Dermis microvascular lymphatic vessel endothelial cell (primary cell): Measurements from ENCODE around the gene MTHFD1L. TPM values are rescaled to one million over a fixed set of nuclear protein-coding genes. Genes with fewer than 3 reads are reported as not detected.
"Not testable (repeated sequence)": the region's sequence is repeated elsewhere in the genome, so short reads cannot be mapped to it uniquely, and the experiment has no call there.

Experiments used
- DNase-seq, 2 donors: peaks; one replicate each; pipeline versions ENCODE4 v3.0.0 to v3.0.0-alpha.2; 2010; ENCODE audit warnings: low read depth in 2 of 2
- total RNA-seq: library from RNA; depleted of rRNA; stranded (reverse); fragments of >200 nt; gene quantifications from 2 replicates; pipeline ENCODE4 v1.2.1, GENCODE V29; 2014

The MTHFD1L gene
- total RNA-seq, 1 donor from 2014 or later = 30.3 TPM

GRCh38 chr6:151092591-151092990 is 227.1 kb downstream of the MTHFD1L start:
- peak in 1 of 2 donors; percentile 29 for DNase-seq

DNA sequence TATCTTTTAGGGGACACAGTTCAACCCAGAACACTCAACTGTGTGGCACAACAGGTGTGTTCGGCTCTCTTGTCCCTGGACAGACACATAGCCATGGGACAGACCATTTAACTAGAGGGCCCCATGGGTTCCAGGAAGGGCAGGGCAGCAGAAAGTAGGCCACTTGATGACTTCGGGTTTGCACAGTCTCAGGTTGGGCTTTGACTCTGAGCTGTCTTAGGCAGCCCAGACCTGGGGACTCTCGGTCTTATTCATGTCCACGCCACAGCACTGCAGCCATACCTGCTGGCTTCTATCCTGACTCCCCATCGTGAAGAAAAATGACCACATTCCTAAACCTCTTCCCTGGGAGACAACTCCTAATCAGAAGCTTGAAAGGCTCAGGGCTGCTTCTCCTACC is 228.2 kb downstream of the MTHFD1L start:
- DNase-seq = no peak

DNA sequence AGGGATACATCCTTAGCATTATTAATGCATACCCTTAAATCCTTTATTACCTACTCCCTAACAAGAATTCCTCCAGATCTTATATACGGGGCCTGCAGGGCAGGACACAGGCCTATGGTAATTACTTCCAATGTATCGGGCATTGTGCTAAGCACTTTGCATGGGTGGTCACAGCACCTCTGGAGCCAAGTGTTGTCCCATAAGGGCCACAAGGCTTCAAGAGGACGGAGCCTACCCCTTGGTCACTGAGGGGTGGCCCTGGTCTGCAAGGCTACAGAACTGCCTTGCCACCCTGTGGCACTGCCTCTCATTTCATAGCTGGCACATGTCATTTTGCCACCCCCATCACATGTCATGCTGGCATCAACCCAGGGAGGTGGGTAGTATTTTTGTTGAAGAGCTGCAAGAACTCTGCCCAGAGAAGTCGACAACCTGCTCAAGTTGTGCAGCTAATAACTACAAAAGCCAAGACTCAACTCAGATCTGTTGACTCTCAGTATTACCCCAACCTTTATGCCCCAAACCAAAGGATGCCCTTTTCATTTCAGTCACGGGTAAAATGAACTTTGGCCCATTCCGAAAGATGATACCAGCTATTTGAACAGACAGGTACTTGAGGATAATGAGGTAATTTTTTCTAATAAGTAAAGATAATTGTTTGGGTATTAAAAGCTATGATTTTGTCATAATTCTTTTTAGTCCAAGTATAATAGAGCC is 230.2 kb downstream of the MTHFD1L start:
- no peak for DNase-seq

GRCh38 chr6:151096255-151096612 is 230.7 kb downstream of the MTHFD1L start:
- DNase-seq = no peak

DNA sequence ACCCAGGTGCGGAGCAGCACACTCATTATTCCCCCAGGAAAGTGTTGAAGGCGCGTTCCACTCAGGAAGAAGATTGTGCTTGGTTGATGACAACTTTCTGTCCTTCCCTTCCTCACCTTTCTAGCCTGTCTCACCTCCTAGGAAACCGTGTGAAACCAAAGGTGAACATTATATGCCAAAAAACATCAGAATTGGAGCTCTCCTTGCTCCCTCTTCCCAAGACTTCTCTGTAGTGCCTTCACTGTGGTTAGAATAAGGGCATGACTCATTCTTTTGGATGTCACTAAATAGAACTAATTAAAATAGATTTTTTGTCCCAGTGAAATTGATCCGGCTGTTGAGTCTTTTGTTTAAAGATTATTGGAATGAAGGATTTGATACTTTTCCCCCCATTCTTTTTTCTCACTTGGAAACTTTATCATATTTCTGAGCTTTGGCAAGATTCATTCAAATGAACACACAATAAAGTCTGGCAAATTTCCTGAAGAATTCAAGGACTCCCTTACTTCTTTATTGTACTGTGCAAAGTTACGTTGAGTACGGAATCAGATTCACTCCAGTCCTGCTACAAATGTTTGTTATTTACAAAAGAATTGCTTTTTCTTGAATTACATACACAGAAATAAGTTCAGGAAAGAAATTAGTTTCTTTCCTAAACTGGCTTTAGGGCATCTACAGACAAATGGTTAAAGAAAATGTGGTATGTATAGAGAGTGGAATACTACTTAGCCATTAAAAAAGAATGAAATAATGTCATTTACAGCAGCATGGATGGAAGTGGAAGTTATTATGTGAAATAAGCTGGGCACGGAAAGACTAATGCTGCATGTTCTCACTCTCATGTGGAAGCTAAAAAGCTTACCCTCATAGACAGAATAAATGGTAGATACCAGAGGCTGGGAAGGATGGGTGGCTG is 231.4 kb downstream of the MTHFD1L start:
- DNase-seq = no peak

DNA sequence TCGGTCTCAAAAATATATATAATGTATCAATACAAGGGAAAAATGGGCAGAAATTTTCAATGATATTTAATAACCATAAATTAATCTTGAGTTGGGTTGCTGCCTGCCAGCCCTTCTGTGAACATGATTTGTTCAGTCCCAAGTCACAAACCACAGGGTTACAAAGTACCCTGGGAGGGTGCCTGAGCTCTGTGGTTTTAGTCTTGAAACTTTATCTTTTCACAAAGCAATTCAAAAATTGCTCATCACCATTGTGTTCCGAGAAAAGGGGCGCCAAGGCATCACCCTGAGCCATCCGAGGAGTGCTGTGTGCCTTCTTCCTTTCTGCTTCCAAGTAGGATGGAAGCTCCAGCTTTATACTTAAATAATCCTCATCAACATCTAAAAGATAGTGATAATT is 232.7 kb downstream of the MTHFD1L start:
- no peak for DNase-seq

- no peak for DNase-seq
Measured at GRCh38 chr6:151100326-151100725, 234.8 kb downstream of the MTHFD1L start.

DNA sequence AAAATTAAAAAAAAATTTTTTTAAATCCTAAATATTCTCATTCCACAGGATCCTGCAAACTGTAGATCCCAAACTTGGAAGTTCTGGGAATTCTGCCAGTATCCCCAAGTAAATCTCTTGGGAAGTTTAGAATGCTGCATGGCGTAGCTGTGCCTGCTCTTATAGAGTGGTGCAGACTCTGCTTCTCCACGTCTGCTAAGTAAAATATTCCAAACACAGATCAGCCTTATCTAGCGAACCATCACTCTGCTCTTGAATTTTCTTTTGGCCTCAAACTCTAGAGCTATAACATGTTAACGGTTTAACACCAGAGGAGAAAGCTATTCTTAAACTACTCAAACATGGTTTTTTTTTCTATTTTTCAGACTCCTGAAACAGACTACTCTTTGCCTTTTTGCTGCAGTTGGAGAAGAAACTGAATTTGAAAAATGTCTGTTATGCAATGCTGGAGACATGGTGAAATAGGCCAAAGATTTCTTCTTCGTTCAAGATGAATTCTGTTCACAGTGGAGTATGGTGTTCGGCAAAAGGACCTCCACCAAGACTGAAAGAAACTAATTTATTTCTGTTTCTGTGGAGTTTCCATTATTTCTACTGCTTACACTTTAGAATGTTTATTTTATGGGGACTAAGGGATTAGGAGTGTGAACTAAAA is 235.8 kb downstream of the MTHFD1L start:
- DNase-seq = no peak

DNA sequence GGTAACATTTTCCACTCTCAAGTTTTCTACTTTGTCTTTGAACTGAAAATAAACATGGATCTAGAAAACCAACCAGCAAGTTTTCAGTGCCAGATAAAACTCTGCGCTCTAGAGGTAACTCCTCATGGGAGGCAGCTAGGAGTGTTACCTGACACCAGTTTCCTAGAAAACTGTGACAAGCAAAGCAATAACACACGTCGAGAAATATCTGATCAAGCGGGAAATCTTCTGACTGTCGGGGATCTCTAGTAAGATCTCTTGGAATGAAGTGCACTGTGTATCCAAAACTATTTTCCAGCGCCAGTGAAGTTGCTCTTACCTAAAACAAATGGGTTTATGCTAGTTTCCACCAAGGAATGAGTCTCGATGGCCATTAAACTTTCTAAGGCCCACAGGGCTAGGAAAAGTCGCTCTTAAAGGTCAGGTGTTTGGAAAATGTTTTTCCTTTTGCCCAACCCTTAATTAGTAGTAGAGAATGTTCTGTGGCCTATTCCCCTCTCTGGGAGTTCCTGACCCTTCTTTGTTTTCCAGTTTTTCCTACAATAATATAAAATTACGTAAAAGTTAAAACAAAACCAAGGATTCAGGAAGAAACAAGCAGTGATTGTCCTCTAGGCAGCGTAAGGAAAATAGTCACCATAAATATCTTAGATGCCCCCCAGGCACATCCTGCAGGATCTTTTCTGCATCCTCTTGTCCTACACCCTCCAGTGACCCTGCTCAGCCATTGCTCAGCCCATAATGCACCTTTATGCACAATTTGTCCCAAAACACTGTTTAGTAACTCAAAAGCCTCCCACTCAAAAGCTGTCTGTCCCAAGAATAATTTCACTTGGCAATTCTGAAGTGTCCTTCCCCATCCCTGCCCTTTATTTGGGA is 236.6 kb downstream of the MTHFD1L start:
- DNase-seq = peak in 1 of 2 donors; percentile 18

DNA sequence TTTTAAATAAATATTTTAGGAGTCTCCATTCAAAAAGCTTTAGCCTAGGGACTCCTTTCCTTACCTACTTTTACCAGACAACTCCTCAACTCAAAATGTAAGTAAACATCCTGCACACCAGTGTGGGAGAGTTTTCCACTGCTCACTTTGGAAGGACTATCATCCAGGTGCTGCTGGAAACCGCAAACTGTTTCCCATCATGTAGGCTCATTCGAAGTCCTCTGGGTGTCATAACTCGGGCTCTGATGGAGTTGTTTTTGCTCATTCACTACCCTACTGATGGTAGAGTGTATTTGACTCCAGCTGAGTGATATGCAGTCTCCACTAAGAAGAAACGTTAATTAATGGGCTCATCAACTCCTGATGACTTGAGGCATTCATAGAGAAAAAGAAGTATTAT is 237.8 kb downstream of the MTHFD1L start:
- no peak for DNase-seq

DNA sequence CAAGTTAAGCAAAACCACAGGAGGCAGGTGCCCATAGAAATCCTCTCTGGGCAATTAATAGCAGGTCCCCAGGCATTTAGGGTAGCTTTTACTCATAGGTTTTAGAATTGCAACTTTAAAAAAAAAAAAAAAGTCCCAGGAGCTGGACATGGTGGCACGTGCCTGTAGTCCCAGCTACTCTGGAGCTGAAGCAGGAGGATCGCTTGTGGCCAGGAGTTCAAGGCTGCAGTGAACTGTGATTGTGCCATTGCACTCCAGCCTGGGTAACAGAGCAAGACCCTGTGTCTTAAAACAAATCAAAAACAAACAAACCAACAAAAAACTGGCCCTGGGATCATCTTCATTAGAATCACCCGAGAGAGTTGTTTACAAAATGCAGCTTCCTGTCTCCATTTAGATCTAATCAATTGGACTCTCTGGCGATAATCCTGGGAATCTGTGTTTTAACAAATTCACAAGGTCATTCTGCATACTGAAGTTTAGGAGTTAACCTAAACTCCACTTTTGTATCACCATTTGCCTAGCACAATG is 242.5 kb downstream of the MTHFD1L start:
- DNase-seq = no peak

DNA sequence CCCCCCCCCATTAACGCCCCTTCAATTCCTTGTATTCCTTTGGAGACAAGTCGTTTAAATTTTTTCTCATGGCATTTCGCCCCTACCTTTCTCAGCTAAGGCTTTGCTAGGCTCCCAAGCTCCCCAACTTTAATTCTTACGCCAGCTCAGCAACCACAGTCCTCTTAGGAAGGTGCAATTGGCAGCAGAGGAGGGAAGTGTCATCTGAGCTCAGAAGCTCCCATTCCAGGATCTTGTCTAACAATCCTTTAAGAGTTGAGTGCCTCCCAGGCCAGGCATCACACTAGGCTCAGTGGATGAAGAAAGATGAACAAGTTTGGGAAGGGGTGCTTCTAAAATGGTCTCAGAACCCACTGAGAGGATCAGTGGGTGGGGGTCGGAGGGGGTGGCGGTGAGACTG is 243.0 kb downstream of the MTHFD1L start:
- DNase-seq = no peak

GRCh38 chr6:151109361-151109760 is 243.9 kb downstream of the MTHFD1L start:
- DNase-seq = no peak

DNA sequence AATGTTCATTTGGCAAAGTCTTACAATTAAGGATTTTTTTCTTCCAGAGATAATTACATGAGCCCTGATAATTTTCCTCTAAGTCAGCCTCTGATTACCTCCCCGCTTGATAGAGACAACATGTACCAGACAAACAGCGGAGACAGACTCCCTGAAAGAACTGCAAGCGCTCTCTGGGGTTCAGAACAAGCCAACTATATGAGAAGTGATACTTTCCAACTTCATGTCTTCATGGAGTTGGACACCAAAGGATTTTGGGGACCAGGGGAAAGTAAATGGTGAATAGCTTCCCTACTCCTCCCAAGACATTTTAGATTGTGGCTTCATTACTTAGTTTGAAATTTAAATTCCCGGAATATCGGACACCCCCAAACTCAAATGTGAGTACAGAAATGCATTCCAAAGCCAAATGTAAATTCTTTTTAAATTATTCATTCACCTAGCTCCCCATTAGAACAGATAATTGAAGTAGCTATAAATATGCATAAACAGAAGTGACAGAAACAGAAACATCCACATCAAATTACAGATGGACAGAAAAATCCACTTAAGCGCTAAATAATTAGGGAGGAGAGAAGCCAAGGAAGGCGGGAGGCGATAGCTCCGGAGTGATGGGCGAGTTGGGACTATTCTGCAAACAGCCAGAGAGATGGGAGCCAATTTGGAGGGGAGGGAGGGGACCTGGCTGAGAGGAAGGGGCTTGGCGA is 244.5 kb downstream of the MTHFD1L start:
- no peak for DNase-seq

DNA sequence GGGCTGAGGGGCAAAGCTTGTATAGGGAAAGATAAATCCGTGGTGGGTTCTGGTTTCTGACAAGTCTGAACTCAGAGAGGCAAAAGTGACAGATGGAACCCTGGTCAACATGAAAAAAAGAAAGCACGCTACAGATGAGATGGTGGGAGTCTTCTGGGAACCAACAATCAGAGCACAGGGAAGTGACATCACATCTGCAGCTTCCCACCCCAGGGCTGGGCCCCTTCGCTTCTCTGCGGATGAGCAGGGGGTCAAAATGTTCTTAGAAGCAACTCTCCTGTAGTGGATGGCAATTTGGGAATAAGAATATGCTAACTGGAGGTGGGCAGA is 245.0 kb downstream of the MTHFD1L start:
- no peak for DNase-seq

GRCh38 chr6:151111670-151112069 is 246.2 kb downstream of the MTHFD1L start:
- DNase-seq = no peak

- DNase-seq = no peak
Measured at GRCh38 chr6:151112130-151112529, 246.6 kb downstream of the MTHFD1L start.

DNA sequence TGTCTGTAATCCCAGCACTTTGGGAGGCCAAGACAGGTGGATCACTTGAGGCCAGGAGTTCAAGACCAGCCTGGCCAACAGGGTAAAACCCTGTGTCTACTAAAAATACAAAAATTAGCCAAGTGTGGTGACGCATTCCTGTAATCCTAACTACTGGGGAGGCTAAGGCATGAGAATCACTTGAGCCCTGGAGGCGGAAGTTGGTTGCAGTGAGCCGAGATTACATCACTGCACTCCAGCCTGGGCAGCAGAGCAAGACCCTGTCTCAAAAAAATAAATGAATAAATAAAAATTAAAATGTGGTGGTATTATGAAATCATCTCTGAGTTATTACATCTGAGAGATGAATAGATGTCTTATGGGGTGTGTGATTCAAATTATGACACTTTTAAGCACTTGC is 247.4 kb downstream of the MTHFD1L start:
- not testable (repeated sequence) for DNase-seq

GRCh38 chr6:151113641-151114040 is 248.1 kb downstream of the MTHFD1L start:
- DNase-seq = no peak

- DNase-seq = no peak
Measured at GRCh38 chr6:151118461-151119123, 253.1 kb downstream of the MTHFD1L start.
